Hepatic stellate cell (primary cell): Measurements from ENCODE around the gene CR1L.
"Not testable (repeated sequence)": the region's sequence is repeated elsewhere in the genome, so short reads cannot be mapped to it uniquely, and the experiment has no call there.

ENCODE experiments used
- DNase-seq: peaks from one replicate; pipeline ENCODE4 v3.0.0; 2011; ENCODE audit warnings: low spot score

The CR1L gene

DNA sequence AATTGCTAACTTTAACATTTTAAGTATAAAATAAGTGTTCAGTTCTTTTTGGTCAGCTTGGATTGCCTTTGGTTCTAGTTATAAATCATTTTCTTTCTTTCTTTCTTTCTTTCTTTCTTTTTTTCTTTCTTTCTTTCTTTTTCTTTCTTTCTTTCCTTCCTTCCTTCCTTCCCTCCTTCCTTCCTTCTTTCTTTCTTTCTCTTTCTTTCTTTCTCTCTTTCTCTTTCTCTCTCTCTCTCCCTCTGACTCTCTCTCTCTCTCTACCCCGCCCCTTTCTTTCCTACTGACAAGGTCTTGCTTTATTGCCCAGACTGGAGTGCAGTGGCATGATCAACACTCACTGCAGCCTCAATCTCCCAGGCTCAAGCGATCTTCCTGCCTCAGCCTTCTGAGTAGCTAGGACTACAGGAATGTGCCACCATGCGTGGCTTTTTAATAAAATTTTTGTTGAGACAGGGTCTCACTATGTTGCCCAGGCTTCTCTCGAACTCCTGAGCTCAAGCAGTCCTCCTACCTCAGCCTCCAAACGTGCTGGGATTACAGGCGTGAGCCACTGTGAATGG lies 38.0 kb downstream of the CR1L start:
- DNase-seq: not testable (repeated sequence)

DNA sequence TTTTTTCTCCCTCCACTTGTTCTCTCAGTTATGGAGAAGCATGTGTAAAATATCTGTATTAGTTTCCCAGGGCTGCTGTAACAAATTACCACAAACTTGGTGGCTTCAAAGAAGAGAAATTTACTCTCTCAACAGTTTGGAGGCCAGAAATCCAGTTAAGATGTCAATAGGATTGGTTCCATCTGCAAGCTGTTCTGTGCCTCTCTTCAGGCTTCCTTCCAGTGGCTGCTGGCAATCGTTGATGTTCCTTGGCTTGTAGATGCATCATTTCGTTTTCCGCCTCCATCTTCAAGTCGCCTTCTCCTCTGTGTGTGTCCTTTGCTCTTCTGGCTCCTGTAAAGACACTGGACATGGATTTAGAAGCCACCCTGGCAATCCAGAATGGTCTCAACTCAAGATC lies 45.6 kb downstream of the CR1L start:
- DNase-seq: not testable (repeated sequence)

- DNase-seq: no peak
Measured at GRCh38 chr1:207691010-207691409, 46.1 kb downstream of the CR1L start.

DNA sequence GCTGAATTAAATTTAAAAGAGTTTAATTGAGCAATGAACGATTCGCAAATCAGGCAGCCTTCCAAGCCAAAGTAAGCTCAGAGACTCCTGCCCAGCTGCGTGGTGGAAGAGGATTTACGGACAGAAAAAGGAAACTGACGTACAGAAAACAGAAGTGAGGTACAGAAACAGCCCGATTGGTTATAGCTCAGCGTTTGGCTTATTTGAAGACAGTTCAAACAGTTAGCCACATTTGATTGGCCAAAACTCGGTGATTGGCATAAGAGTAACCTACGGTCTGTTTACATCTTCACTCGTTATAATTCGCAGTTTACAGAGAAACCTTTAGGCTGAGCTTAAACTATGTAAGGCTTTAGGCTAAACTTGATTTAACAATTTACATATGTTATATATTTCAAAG lies 46.9 kb downstream of the CR1L start:
- DNase-seq: no peak

GRCh38 chr1:207692291-207692690 lies 47.4 kb downstream of the CR1L start:
- not testable (repeated sequence) for DNase-seq

DNA sequence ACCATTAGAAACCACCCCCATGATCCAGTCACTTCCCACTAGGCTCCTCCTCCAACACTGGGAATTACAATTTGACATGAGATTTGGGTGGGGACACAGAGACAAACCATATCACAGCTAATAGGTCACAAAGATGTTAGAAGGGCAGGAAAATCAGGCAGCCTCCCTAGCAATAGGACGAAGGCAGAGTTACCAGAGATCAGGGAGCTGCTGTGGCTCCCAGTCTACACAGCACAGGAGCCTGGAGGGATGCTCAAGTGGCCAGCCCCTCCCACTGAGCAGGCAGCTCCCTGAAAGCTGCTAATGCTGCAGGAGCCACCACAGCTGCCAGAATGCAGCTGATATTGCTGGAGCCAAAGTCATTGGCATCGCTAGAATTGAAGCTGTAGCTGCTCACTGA lies 51.0 kb downstream of the CR1L start:
- no peak for DNase-seq

- DNase-seq: no peak
Measured at GRCh38 chr1:207698822-207699483, 54.0 kb downstream of the CR1L start.

DNA sequence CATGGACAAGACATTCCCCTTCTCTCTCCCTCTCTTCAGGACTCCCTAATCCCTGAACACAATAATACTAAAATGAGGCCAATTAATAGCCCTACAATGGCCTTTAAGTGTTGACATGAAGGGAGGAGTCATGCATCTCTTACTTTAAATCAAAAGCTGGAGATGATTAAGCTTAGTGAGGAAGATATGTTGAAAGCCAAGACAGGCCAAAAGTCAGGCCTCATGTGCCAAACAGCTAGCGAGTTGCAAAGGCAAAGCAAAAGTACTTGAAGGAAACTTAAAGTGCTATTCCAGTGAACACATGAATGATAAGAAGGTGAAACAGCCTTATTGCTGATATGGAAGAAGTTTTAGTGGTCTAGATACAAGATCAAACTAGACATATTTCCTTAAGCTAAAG lies 57.4 kb downstream of the CR1L start:
- DNase-seq: no peak

GRCh38 chr1:207703712-207704111 lies 58.8 kb downstream of the CR1L start:
- DNase-seq: no peak

GRCh38 chr1:207708004-207708403 lies 63.1 kb downstream of the CR1L start:
- DNase-seq: not testable (repeated sequence)

DNA sequence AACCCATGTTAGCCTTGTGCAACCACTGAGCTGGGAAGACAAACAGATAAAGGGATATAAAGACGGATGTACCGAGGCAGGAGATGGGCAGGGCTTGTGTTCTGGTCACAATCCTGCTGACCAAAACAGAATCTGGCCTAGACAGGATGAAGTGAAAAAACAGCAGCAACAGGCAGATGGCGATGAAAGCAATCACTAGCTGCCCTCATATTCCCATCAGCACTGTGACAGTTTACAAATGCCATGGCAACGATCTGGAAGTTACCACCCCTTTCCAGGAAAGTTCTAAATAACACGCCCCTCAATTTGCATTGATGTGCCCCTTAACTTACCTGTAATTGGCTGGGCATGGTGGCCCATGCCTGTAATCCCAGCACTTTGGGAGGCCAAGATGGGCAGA lies 66.4 kb downstream of the CR1L start:
- peak; percentile 18 for DNase-seq

DNA sequence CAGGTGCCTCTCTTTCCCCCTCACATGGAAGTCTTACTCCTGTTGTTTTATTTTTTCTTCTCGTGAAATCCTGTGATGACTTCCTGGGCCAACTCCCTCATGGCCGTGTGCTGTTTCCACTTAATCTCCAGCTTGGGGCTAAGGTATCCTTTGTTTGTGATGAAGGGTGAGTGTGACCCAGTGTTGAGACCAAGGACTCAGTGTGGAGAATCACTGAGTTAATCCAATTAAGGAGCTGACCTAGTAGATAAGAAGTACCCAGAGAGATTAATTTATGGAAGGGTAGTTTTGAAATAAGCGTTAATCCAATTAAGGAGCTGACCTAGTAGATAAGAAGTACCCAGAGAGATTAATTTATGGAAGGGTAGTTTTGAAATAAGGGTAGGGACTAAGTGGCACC lies 67.8 kb downstream of the CR1L start:
- DNase-seq: not testable (repeated sequence)

DNA sequence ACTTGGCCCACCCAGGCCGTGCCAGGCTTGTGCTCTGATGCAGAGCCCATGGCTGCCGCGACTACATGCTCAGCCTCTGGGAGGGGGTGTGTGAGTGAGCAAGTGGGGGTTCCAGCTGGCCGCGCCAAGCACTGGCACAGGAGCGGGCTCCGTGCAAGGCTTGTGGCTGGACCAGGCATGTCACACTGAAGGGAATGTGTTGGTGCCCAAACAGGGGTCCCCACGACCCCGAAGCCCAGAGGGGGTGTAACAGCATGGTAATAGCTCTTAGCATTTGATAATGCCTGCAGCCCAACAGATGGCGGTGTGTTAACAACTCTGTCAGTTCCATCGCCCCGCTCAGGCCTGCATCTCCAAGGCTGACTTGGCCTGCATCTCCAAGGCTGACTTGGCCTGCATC lies 68.6 kb downstream of the CR1L start:
- DNase-seq: no peak

DNA sequence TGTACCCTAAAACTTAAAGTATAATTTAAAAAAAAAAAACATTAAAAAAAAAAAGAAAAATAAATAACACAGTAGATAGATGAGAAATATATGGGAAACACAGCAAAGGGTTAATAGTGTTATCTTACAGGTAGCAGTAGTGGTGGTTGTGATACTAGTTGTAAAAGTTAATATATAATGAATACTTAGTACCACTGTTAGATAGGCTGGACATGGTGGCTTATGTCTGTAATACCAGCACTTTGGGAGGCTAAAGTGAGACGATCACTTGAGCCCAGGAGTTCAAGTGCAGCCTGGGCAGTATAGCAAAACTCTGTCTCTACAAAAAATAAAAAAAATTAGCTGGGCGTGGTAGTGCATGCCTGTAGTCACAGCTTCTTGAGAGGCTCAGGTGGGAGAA lies 74.3 kb downstream of the CR1L start:
- no peak for DNase-seq

- DNase-seq: not testable (repeated sequence)
Measured at GRCh38 chr1:207728200-207728858, 83.4 kb downstream of the CR1L start.

DNA sequence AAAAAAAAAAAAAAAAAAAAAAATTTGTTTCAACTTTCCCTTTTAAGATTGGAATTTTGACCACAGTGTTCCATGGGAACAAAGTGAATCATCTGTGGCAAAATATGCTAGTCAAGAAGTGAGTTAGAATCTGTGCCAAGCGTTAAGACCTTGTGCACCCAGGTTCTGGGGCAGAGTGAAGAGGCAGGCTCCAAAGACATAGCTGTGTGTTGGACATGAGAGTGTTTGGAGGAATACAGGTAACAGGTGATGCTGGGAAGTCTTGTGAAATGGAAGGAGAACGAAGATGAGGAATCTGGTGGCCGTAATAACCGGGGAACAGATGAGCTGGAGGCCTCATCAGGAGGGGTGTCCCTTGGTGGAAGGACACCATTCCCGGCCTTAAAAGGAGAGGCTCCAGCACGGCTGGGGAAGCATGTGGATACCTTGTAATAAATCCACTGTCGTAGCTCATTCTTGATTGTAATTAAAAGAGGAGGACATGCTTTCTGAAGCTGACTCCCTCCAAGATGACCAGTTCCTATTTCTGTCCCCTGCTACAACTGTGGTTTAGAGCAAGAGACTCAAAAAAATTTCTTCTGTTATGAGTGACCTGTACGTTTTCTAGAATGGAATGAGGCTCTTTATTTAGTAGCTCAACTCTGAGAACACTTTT lies 92.7 kb downstream of the CR1L start:
- DNase-seq: peak; percentile 5

GRCh38 chr1:207738158-207738659 lies 93.3 kb downstream of the CR1L start:
- not testable (repeated sequence) for DNase-seq

GRCh38 chr1:207740207-207740606 lies 95.3 kb downstream of the CR1L start:
- DNase-seq: no peak

GRCh38 chr1:207742850-207743555 lies 98.1 kb downstream of the CR1L start:
- no peak for DNase-seq

- DNase-seq: no peak
Measured at GRCh38 chr1:207744000-207744534, 99.1 kb downstream of the CR1L start.

GRCh38 chr1:207745285-207745684 lies 100.4 kb downstream of the CR1L start:
- DNase-seq: peak; percentile 17
